Gastrocnemius medialis (tissue), 4 donors: ENCODE data around the gene YJU2.

ENCODE experiments used
- POLR2A ChIP-seq, 2 donors: fragments of 450-650 bp; IDR thresholded peaks; one replicate each; pipeline ENCODE4 v1.6.1; 2017; ENCODE audit warnings: antibody characterized with exemption in 2 of 2, mild to moderate bottlenecking in 2 of 2, moderate library complexity in 2 of 2
- TF ChIP-seq, protein P1 (sequence below), 5 experiments: fragments of 450-650 bp in 3 of 5; fragments of 200-600 bp in 2 of 5; sonication (generic) in 2 of 5; IDR thresholded peaks in 4 of 5; conservative IDR thresholded peaks in 1 of 5; 1 replicate in 4 of 5; 2 replicates in 1 of 5; pipeline ENCODE4 v1.5.1; 2016 to 2019; ENCODE audit warnings: antibody characterized with exemption in 5 of 5, mild to moderate bottlenecking in 3 of 5, moderate library complexity in 3 of 5

DNA sequence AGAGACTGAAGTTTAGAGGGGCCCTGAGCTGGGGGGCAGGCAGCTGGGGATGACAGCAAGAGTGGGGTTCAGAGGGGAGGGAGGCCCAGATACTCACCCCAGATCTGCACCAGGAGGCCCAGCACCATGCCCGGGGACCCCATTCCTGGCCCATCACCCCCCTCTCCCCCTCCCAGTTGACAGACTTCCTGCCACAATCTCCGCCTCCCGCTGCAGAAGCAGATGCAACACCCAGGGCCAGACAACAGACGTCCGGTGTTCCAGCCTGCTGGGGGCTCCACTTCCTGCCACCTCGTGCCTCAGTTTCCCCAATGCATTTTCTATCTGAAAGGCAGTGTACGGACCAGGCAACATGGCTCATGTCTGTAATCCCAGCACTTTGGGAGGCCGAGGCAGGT, 55.4 kb downstream of the YJU2 start, which contains the start of gene TMIGD2:
- TF ChIP-seq, protein P1, sequence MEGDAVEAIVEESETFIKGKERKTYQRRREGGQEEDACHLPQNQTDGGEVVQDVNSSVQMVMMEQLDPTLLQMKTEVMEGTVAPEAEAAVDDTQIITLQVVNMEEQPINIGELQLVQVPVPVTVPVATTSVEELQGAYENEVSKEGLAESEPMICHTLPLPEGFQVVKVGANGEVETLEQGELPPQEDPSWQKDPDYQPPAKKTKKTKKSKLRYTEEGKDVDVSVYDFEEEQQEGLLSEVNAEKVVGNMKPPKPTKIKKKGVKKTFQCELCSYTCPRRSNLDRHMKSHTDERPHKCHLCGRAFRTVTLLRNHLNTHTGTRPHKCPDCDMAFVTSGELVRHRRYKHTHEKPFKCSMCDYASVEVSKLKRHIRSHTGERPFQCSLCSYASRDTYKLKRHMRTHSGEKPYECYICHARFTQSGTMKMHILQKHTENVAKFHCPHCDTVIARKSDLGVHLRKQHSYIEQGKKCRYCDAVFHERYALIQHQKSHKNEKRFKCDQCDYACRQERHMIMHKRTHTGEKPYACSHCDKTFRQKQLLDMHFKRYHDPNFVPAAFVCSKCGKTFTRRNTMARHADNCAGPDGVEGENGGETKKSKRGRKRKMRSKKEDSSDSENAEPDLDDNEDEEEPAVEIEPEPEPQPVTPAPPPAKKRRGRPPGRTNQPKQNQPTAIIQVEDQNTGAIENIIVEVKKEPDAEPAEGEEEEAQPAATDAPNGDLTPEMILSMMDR (IDR thresholded peaks at IDR 0.05 in 4 of 5, conservative IDR thresholded peaks at IDR 0.05 in 1 of 5) = no peak
- TF ChIP-seq POLR2A (IDR thresholded peaks at IDR 0.05) = no peak
